NCI-H82 (cell line): Measurements from ENCODE around the gene ZSWIM7.
A peak's percentile ranks its signal among the peaks of the same experiment; 100 is the strongest.

Experiments used
- DNase-seq: peaks from one replicate; lab custom pipeline; 2025; lab: John Stamatoyannopoulos, UW

The ZSWIM7 gene

DNA sequence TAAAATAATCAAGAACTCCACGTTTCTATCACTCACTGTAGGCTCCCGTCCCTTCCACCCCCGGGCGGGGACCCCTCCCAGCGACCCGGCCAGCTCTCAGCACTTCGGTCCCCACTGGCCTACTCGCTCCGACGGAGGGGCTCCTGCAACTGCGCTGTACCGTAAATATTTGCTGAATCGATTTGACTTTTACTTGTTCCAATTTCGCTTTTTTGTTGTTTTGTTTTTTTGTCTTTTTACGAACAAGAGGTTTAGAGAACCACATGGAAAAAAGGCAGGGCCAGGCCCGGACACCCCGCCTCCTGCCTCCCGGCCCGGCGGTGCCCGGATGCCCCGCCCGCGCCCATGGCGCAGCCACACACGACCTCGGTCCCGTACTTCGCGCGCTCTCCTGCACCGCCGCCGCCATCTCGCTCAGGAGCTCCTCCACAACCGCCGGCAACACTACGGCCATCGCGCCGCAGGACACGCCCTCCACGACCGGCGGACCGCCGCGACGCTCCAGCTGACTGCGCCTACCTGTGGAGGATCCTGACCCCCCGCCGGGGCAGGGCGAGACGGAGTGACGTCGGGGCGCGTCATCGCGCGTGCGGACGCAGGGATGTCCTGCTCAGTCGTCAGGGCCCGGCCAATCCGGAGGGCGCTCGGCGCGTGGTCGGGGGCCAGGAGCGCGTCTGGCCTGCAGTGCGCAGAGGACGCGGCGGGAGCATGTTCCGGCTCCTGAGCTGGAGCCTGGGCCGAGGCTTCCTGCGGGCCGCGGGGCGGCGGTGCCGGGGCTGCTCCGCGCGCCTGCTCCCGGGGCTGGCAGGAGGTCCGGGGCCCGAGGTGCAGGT lies at the start of gene ZSWIM7, which contains the start of gene TTC19:
TSS of gene ZSWIM7 (minus strand) at position 564 of the 833 bp plus-strand sequence. CDS start at position 454, 110 bp downstream.
TSS of gene TTC19 (plus strand) at position 684 of the 833 bp plus-strand sequence. CDS start at position 709, 25 bp downstream.
- DNase-seq: peak; percentile 98

DNA sequence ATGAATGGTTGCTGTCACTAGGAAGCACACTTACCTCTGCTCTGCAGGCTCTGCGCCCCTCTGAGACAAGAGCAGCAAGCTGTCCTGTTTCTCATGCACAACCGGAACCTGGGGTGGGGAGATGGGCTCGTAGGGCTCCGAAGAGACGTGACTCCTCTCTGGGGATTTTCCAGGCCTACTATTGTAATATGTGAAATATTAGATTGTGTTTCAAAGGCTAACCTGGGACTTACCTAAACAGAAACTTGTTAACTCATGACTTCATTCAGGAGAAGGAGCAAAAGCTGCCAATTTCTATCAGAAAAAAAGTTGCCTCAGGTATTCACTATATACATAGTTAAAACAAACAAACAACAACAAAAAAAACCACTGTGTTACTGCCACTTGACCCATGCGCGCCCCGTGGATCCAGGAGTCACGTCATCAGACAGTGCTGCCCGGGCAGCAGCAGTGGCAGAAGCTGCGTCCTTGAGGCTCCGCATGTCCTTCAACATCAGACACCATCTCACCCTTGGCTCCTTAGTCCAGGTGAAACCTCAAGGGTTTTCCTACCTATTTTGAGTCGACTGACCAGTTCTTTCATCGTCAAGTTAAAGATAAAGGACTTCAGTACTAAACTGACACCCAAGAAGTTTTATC lies 49.4 kb upstream of the ZSWIM7 start:
- no peak for DNase-seq

- DNase-seq: no peak
Measured at GRCh38 chr17:16046966-16047365, 47.5 kb upstream of the ZSWIM7 start.

DNA sequence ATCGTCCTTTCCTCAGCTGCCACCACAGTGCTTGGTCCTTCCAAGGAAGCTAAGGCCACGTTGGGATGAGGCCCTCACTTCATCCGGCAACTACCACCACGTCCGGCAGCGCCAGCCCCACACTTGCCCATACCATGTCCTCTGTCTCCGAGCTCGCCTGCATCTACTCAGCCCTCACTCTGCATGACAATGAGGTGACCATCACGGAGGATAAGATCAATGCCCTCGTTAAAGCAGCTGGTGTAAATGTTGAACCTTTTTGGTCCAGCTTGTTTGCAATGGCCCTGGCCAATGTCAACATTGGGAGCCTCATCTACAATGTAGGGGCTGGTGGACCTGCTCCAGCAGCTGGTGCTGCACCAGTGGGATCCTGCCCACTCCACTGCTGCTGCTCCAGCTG lies 45.0 kb upstream of the ZSWIM7 start:
- DNase-seq: no peak

GRCh38 chr17:16040710-16041251 lies 41.3 kb upstream of the ZSWIM7 start:
- no peak for DNase-seq

GRCh38 chr17:16037636-16038035 lies 38.1 kb upstream of the ZSWIM7 start:
- no peak for DNase-seq

GRCh38 chr17:16036261-16036660 lies 36.8 kb upstream of the ZSWIM7 start:
- DNase-seq: no peak

- no peak for DNase-seq
Measured at GRCh38 chr17:16033729-16034349, 34.3 kb upstream of the ZSWIM7 start.

- DNase-seq: no peak
Measured at GRCh38 chr17:16027708-16028584, 28.4 kb upstream of the ZSWIM7 start.

DNA sequence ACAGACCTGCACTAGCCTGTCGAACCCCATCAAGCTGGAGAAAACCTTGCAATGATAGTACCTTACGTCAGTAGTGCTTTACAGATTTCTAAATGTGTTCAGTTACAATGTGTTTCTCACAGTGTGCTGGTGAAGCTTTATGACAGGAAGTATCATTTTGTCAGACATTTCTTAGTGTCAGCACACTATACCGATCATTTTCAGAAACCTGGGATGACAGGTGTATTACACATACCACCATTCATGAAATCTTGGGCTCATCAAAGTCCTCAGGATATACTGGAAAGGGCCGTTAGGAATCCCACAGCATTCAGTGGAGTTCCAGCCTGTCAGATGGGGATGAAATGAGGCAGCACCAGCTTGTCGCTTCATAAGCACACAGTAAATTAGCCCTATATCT lies 27.4 kb upstream of the ZSWIM7 start:
- DNase-seq: no peak

- no peak for DNase-seq
Measured at GRCh38 chr17:16025202-16025601, 25.7 kb upstream of the ZSWIM7 start.

- DNase-seq: no peak
Measured at GRCh38 chr17:16023881-16024280, 24.4 kb upstream of the ZSWIM7 start.

DNA sequence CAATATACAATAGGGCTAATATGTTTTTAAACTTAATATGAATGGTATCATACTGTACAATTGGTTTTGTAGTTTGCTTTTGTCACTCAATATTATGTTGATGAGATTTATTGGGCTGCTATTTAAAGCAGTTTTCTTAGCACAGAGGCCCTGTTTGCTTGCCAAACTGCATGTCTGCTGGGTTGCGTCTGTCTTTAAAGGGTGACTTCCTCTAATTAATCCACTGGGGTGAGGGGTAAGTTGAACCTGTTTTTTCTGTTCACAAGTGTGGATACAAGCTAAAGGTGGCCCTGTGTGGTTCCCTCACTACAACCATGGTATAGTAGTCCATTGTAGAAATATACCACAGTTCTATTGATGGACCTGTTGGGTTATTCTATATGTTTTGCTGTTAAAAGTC lies 19.8 kb upstream of the ZSWIM7 start:
- no peak for DNase-seq

DNA sequence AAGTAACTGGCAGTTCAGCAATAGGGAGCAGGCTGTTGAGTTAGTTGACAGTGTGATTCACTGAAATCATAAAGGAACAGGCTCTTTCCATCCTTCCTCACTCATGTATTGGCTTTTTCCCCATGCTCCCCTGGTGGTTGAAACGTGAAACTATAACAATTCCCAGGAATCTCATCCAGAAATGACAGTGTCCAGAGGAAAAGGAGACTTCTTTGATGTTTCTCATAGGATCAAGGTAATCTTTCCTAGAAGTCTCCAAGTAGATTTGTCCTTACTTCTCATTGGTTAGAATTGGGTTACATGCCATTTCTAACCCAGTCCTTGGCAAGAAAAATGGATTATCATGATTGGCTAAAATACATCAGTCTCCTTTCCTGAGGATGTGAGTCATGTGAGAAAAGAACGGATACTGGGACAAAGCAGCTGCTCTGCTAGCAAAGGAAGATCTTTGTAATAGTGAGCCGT lies 14.5 kb upstream of the ZSWIM7 start:
- DNase-seq: peak; percentile 58

DNA sequence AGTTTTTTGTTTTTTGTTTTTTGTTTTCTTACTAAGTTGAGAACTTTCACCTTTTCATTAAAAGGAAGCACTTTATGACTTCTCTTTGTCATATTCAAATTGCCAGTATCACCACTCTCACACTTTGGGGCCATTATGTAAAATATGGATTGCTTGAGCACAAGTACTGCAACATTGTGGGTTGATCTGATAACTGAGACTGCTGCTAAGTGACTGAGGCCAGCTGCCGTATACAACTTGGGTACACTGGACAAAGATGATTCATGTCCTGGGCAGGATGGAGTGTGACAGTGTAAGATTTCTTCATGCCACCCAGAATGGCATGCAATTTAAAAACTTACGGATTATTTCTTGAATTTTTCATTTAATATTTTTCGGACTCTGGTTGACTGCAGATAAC lies 7.9 kb upstream of the ZSWIM7 start:
- no peak for DNase-seq

DNA sequence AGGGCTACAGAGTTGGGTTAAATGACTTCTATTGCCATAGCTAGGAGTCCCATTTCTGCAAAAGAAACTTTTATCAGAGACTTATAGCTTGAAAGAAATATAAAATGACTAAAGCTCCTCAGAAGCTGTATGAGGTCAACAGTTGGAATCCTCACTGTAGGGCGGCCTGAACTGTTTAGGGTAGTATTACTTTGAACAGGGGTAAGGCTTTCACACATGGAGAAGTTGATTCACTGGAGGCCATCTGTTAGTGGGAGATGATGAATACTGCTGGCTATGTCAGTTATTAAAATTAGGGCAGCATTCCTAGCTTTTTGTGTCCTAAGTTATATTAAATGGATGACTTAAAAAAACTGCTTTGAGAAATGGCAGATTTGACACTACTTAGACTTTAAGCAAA lies 6.1 kb upstream of the ZSWIM7 start:
- no peak for DNase-seq

GRCh38 chr17:16003841-16004240 lies 4.3 kb upstream of the ZSWIM7 start:
- DNase-seq: no peak

- DNase-seq: no peak
Measured at GRCh38 chr17:16002708-16003260, 3.3 kb upstream of the ZSWIM7 start.

- DNase-seq: no peak
Measured at GRCh38 chr17:16001226-16001897, 1.9 kb upstream of the ZSWIM7 start.

DNA sequence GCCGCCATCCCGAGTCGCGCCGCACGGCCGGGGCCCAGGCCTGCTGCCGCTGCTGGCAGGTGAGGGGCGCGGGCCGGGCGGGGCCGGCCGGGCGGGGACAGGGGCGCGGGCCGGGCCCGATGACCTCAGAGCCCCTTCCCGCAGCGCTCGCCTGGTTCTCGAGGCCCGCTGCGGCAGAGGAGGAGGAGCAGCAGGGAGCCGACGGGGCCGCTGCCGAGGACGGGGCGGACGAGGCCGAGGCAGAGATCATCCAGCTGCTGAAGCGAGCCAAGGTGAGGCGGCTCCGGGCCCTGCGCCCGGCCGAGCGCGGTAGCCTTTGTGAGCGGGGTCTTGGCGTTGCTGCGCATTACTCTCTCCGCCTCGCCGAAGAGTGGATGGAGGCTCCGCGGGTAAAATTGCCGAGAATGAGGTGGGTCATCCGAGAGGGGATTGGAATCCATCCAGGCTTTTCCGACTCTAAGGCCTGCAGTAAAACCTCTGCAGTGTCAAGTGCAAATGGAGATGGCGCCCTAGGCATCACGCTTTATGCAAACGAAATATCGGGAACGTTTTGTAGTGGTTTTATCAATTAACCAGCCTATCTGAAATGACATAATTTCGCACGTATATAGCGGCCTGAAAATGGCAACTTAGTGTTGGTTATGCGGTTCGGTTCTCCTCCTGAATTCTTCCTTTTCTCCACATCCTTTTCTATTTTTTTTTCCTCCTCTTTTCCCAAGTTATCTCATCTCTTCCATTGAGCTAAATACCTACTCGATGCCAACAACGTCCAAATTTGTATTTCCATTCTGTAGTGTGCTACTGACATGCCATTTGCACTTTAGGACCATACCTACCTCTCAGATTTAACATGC lies 697 bp upstream of the ZSWIM7 start:
- peak; percentile 73 for DNase-seq
